Natural killer cell (primary cell): ENCODE results near the gene CDCA4. TPM values are rescaled to one million over a fixed set of nuclear protein-coding genes. Genes with fewer than 3 reads are reported as not detected.

Experiments
- ATAC-seq, 3 donors: fragments of 150-1000 bp in 2 of 3; fragments of 200-7000 bp in 1 of 3; cut with Tn5 transposase; 1 replicate in 1 of 3; 2 replicates in 2 of 3; pipeline ENCODE4 v1.10.0; 2021; ENCODE audit warnings: mild to moderate bottlenecking in 2 of 3, moderate library complexity in 2 of 3
- DNase-seq, 2 donors: peaks; one replicate each; pipeline versions ENCODE4 v3.0.0 to v3.0.0-alpha.2; 2013 to 2021; ENCODE audit warnings: mixed read lengths in 1 of 2
- H3K27ac ChIP-seq: one replicate; pipeline ENCODE4 v1.5.1; 2013; ENCODE audit warnings: mild to moderate bottlenecking, low read length
- H3K27me3 ChIP-seq: one replicate; pipeline ENCODE4 v1.6.1; 2013; ENCODE audit warnings: low read length; ENCODE audit not compliant: control insufficient read depth, insufficient read depth
- H3K36me3 ChIP-seq: one replicate; pipeline ENCODE4 v1.6.1; 2013; ENCODE audit warnings: low read length; ENCODE audit not compliant: control insufficient read depth, insufficient read depth
- H3K4me1 ChIP-seq: one replicate; pipeline ENCODE4 v1.6.1; 2013; ENCODE audit warnings: low read length; ENCODE audit not compliant: control insufficient read depth, insufficient read depth
- H3K4me3 ChIP-seq: one replicate; pipeline ENCODE4 v1.5.1; 2013; ENCODE audit warnings: low read length
- H3K9me3 ChIP-seq: one replicate; pipeline ENCODE4 v1.6.1; 2013; ENCODE audit warnings: low read length; ENCODE audit not compliant: control insufficient read depth, insufficient read depth
- H3K27ac Mint-ChIP-seq, 2 donors: one replicate each; pipeline ENCODE4 v1.8.0; 2022; ENCODE audit warnings: mild to moderate bottlenecking in 2 of 2, mixed read lengths in 2 of 2, moderate library complexity in 1 of 2
- H3K27me3 Mint-ChIP-seq, 2 donors: one replicate each; pipeline ENCODE4 v1.8.0; 2022; ENCODE audit warnings: low read depth in 2 of 2, mixed read lengths in 2 of 2
- H3K36me3 Mint-ChIP-seq: one replicate; pipeline ENCODE4 v1.8.0; 2022; ENCODE audit warnings: mixed read lengths
- H3K4me1 Mint-ChIP-seq, 2 donors: one replicate each; pipeline ENCODE4 v1.8.0; 2022; ENCODE audit warnings: mixed read lengths in 2 of 2
- H3K4me3 Mint-ChIP-seq: one replicate; pipeline ENCODE4 v1.8.0; 2022; ENCODE audit warnings: mild to moderate bottlenecking, moderate library complexity, mixed read lengths
- H3K9me3 Mint-ChIP-seq, 2 donors: one replicate each; pipeline ENCODE4 v1.8.0; 2022; ENCODE audit warnings: mixed read lengths in 2 of 2
- WGBS: methylation state at CpG from one replicate; pipeline ENCODE4 v1.1.7; 2013; ENCODE audit warnings: missing lambda C conversion rate; ENCODE audit not compliant: insufficient coverage; 5-methylcytosine and 5-hydroxymethylcytosine counted together
- intact Hi-C: fragments of 100-400 bp; cut with micrococcal nuclease; formaldehyde crosslinking; loops from one replicate; pipeline ENCODE4 v1.14.2; 2022
- total RNA-seq, 4 donors: library from RNA; stranded (reverse); fragments of 120-200 nt in 1 of 4; gene quantifications; one replicate each; pipeline versions ENCODE4 v1.2.3 to v1.2.4, GENCODE V29; 2013 to 2022
- TF ChIP-seq, protein P1 (sequence below): fragments of 200-600 bp; IDR thresholded peaks from one replicate; pipeline ENCODE4 v1.8.0; 2022; ENCODE audit warnings: antibody characterized with exemption

The CDCA4 gene
- total RNA-seq, 3 donors from 2014 or later (not counting 1 experiment from before 2014, with no cell fraction given), result 10.3 to 20.7 (median 16.6) TPM

DNA sequence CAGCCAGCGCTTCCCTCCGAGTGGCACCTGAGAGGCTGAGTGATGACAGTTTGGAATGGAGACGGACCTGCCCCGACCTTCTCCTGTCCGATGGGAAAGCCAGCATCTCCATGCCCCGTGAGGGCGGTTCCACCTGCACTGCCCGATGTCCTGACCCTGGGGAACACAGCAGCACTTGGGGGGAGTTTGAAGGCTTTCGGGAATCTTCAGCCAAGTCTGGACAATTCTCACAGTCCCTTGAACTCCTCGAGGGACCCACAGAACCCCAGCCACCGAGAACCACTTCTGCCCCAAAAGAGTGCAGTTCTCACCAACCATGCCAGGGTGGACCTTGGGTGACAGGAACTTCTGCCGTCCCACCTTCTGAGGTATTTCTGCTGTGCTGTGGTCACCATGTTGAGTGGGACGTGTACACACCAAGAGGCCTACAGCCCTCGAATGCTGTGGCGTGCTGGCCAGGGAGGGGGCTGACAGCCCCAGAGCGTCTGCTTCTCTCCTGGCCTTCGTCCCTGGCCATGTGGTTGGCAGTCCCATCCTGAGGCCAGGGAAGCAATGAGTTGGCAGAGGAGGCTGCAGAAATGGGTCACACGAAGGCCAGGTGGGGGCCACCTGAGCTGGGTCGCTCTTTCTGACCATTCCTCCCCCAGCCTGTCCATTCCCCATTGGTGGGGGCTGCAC, 34.3 kb downstream of the CDCA4 start:
- no peaks in the 10 kb centered on the region for H3K9me3 Mint-ChIP-seq
- H3K27me3 Mint-ChIP-seq, result no peaks in the 10 kb centered on the region
- Histone ChIP-seq H3K27ac (no peak overlapping the region), H3K36me3 (no peaks in the 10 kb centered on the region), H3K27me3 (no peaks in the 10 kb centered on the region), H3K9me3 (no peaks in the 10 kb centered on the region), H3K4me1 (peaks cover 13% of the 10 kb centered on the region), H3K4me3 (no peak overlapping the region)
- TF ChIP-seq, protein P1, sequence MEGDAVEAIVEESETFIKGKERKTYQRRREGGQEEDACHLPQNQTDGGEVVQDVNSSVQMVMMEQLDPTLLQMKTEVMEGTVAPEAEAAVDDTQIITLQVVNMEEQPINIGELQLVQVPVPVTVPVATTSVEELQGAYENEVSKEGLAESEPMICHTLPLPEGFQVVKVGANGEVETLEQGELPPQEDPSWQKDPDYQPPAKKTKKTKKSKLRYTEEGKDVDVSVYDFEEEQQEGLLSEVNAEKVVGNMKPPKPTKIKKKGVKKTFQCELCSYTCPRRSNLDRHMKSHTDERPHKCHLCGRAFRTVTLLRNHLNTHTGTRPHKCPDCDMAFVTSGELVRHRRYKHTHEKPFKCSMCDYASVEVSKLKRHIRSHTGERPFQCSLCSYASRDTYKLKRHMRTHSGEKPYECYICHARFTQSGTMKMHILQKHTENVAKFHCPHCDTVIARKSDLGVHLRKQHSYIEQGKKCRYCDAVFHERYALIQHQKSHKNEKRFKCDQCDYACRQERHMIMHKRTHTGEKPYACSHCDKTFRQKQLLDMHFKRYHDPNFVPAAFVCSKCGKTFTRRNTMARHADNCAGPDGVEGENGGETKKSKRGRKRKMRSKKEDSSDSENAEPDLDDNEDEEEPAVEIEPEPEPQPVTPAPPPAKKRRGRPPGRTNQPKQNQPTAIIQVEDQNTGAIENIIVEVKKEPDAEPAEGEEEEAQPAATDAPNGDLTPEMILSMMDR, result no peak
- intact Hi-C loops, result no loop called here
- no peaks in the 10 kb centered on the region for H3K36me3 Mint-ChIP-seq
- 77% methylated on average over 19 of the region's 19 CpGs for WGBS
- no peak for DNase-seq
- no peak for ATAC-seq
- H3K27ac Mint-ChIP-seq, result peak overlapping the region; percentile 63 to 72
- H3K4me3 Mint-ChIP-seq, result peak overlapping the region; percentile 81
- H3K4me1 Mint-ChIP-seq, result peaks cover 0 to 9% of the 10 kb centered on the region in 2 donors

DNA sequence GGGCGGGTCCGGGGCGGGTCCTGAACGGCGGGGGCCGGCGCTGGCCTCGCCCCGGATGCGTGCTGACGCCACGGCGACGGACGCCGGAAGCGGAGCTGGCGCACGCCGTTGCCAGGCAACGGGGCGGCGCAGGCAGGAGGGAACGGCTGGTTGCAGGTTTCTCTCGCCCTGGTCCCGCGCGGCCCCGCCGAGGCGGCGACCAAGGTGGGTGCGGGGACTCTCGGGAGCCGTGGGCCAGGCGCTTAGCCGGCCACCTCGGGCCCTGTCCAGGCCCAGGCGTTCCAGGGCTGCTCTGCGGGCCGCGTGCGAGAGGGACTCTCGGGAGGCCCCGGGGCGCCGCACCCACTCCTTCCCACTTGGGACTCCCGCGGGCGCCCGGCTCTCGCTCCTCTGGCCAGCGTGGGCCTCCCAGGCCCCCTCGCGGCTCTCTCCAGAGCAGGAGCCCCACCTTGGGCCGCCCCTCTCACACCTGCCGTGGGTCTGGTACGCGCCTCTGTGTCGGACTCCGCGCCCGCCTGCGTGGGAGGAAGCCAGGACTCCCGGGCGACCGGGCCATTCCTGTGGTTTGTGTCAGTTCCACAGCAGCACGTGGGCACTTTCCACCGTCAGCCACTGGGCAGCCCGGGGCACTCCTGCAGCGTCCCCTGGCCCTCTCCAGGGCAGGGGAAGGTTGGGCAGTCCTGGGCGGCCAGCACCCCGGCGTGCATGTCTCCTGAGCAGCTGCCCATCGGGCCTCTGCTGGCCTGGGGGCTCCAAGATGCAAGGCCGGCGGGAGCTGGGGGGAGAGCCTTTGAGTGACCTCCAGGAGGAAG, 35.0 kb downstream of the CDCA4 start, which contains the start of gene CLBA1:
TSS of gene CLBA1 (plus strand) at position 114 of the 812 bp plus-strand sequence. CDS start at position 758, 644 bp downstream.
- Histone ChIP-seq H3K27ac (peak within 1 kb of the TSS; percentile 49), H3K9me3 (no peaks in the 10 kb centered on the region), H3K4me1 (peaks cover 13% of the 10 kb centered on the region), H3K36me3 (no peaks in the 10 kb centered on the region), H3K4me3 (peak within 1 kb of the TSS; percentile 43), H3K27me3 (no peaks in the 10 kb centered on the region)
- H3K27me3 Mint-ChIP-seq, result no peaks in the 10 kb centered on the region
- no peaks in the 10 kb centered on the region for H3K9me3 Mint-ChIP-seq
- no peaks in the 10 kb centered on the region for H3K36me3 Mint-ChIP-seq
- intact Hi-C loops, result loop anchor here (1.0 kb wide), 1 partner anchor 35 kb away; the partner anchor contains the start of gene CDCA4
- TF ChIP-seq, protein P1, result no peak
- H3K4me3 Mint-ChIP-seq, result peak within 1 kb of the TSS; percentile 81
- peaks cover 0 to 9% of the 10 kb centered on the region in 2 donors for H3K4me1 Mint-ChIP-seq
- DNase-seq (peak; percentile 83 to 97), ATAC-seq (peak; percentile 94 to 96 (median 95))
- H3K27ac Mint-ChIP-seq, result peak within 1 kb of the TSS; percentile 72 to 84
- 3% methylated on average over 77 of the region's 77 CpGs for WGBS

DNA sequence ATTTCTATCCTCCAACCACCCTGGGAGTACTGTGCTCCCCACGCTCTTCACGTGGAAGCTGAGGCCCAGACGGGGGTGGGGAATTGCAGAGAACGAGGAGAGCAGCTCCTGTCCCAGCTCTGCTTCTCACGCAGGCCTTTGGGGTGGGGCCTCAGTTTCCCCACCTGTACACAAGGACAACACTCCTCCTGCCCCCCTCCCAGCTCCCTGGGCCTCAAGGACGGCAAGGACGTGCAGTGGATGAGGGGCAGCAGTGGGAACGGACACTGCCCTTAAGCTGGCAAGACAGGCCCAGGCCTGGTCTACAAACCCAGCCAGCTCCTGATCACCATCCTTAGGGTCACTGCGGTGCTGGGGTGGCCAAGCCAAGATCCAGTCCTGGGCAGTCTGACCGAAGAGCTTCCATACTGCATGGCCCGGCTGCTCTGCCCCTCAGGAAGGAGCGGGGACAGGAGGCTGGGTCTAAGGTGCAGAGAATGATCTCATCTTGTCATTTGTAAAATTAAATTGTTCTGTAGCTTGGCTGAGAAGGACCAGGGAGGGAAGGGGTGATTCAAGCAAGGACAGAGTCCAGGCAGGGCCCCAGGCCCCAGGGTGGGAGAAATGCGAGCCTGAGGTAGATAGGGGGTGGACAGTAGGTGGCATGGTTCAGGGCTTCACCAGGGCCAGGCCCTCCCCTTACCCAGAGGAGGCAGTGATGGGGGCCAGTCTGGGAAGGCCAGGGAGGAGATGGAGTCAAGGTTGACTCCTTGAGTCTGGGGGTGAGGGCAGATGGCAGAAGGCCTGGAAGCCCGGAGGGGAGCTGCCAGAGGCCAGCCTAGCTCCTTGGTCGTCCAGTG, 36.6 kb downstream of the CDCA4 start:
- Histone ChIP-seq H3K4me3 (no peak overlapping the region), H3K4me1 (peaks cover 13% of the 10 kb centered on the region), H3K36me3 (no peaks in the 10 kb centered on the region), H3K27ac (no peak overlapping the region), H3K27me3 (no peaks in the 10 kb centered on the region), H3K9me3 (no peaks in the 10 kb centered on the region)
- H3K9me3 Mint-ChIP-seq, result no peaks in the 10 kb centered on the region
- WGBS, result 92% methylated on average over 15 of the region's 15 CpGs
- intact Hi-C loops, result no loop called here
- no peak for ATAC-seq
- no peaks in the 10 kb centered on the region for H3K36me3 Mint-ChIP-seq
- peak overlapping the region; percentile 76 for H3K4me3 Mint-ChIP-seq
- peak overlapping the region; percentile 61 to 84 for H3K27ac Mint-ChIP-seq
- H3K27me3 Mint-ChIP-seq, result peaks cover 0 to 6% of the 10 kb centered on the region in 2 donors
- TF ChIP-seq, protein P1, result no peak
- H3K4me1 Mint-ChIP-seq, result peaks cover 0 to 9% of the 10 kb centered on the region in 2 donors
- no peak for DNase-seq
